Stimulated activated CD8-positive, alpha-beta memory T cell treated with anti-CD3 and anti-CD28 coated beads, Interleukin-15, amount 100 ng/mL, for 24 hours (primary cell): ENCODE measurements around the gene LUC7L2.
"Not testable (repeated sequence)": the region's sequence is repeated elsewhere in the genome, so short reads cannot be mapped to it uniquely, and the experiment has no call there.

Source experiments
- DNase-seq: peaks from one replicate; pipeline ENCODE4 v3.0.0-alpha.2; 2020; ENCODE audit warnings: low read depth

LUC7L2 gene

DNA sequence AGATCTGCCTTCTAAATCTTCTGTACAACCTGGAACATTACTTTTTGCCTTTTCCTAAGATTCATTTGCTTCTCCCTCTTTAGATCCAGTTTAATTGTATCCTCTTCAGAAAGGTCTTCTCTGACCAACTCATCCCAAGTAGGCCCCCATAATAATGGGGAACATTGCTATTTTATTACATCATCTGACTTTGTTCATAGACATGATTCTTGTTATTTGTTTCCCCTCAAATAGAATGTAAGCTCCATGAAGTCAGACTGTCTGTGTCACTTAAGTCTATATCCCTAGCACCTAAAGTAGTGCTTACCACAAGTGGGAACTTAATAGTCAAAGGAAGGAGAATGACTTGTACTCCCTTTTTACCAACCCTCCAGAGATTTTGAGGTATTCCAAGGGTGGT lies 37.5 kb downstream of the LUC7L2 start:
- DNase-seq = no peak

GRCh38 chr7:139403601-139404000 lies 43.9 kb downstream of the LUC7L2 start:
- no peak for DNase-seq

DNA sequence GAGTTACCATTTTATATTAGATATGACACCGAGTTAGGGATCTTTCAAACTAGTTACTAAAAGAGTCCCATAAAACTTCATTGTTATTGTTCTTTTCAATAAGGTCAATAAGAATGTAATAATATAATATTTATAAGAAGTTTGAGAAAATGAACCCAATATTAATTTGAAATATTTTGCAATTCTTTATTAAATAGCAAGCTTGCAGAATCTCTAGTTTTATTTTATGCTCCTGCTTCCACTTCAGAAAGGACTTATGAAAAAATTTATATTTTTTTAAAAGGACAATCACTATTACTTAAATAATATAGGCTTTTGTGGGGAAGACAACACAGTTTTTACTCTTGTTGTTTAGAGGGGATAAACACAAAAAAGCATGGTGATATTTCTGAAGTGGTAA lies 47.9 kb downstream of the LUC7L2 start:
- DNase-seq = no peak

GRCh38 chr7:139414743-139415402 lies 55.2 kb downstream of the LUC7L2 start:
- DNase-seq = not testable (repeated sequence)

DNA sequence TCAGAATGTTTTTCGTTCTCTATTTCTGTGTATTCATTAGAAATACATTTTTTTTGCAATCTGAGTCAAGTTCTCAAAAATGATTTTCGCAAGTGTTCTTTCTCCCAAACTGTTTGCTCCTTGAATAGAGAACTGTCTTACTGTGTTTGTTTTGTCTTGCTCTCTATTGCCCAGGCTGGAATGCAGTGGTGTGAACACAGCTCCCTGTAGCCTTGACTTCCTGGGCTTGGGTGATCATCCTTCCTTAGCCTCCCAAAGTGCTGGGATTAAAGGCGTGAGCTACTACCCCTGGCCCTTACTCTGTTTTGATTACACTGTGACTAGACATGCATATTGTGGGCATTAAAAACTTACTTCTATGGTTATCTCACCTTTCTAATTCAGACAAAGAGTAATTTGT lies 56.7 kb downstream of the LUC7L2 start:
- DNase-seq = no peak

DNA sequence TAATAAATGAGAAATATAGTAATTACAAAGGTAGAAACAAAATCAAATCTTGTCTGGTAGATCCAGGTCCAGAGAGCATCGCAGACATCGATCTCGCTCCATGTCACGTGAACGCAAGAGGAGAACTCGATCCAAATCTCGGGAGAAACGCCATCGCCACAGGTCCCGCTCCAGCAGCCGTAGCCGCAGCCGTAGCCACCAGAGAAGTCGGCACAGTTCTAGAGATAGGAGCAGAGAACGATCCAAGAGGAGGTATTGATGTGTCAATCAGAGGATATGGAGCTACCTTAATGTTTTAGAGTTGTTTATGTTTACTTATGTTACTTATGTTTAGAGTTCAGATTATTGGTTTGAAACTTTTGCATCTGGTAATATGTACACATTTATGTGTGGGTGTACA lies 57.8 kb downstream of the LUC7L2 start:
- DNase-seq = no peak

DNA sequence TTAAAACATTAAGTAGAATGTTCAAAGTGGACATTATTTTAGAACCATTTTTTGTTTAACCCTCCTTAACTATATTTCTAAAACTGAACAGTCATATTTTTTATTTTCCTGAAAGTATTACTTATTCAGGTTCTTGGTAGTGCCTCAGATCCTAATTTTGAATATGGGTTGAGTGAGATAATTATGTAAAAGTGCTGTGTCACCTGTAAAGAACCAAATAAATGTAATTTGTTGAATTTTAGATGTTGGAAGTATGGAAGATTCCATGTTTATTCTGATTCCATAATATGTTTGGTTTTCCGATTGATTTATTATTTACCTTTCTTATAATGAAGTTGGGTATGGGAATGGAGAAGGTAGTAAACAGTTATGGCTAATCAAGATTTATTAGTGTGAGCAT lies 61.4 kb downstream of the LUC7L2 start:
- no peak for DNase-seq

DNA sequence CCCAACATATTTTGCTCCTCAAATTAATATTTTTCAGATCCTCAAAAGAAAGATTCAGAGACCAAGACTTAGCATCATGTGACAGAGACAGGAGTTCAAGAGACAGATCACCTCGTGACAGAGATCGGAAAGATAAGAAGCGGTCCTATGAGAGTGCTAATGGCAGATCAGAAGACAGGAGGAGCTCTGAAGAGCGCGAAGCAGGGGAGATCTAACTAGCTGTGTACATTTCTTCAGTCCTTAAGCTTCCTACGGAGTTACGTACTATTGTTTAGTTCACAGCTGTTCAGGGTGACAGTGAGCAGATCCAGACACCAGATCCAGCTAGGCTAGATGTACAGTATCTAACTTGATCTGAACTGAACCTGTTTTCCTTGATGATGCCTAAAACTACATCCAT lies 62.4 kb downstream of the LUC7L2 start:
- no peak for DNase-seq

GRCh38 chr7:139423091-139423490 lies 63.4 kb downstream of the LUC7L2 start:
- DNase-seq = no peak

- DNase-seq = no peak
These were observed 64.3 kb downstream of the LUC7L2 start for GRCh38 chr7:139424004-139424403.

DNA sequence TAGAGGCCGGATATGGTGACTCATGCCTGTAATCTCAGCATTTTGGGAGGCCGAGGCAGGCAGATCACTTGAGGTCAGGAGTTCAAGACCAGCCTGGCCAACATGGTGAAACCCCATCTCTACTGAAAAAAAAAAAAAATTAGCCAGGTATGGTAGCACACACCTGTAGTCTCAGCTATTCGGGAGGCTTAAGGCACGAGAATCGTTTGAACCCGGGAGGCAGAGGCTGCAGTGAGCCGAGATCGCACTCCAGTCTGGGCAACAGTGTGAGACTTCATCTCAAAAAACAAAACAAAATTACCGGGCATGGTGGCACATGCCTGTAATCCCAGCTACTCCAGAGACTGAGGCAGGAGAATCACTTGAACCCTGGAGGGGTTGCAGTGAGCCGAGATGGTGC lies 66.0 kb downstream of the LUC7L2 start:
- not testable (repeated sequence) for DNase-seq

- no peak for DNase-seq
These were observed 66.7 kb downstream of the LUC7L2 start for GRCh38 chr7:139426258-139427028.

DNA sequence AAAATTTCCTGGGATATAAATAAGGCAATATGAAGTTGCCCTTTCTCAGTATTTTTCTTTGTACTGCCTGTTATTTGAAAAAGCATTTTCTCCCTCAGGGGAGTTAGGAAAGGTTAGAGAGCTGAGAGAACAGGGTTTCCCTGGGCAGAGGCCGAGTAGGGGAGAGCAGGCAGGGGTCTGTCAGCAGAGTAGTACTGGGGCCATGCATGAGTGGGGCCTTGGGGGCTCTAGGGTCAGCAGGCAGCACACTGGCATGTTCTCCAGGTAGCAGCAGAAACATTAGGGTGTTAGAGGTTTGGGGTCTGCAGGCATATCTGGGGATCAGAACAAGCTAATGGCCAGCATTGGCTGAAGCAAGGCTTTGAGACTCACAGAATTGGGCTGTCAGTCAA lies 67.3 kb downstream of the LUC7L2 start:
- DNase-seq = no peak

- no peak for DNase-seq
These were observed 68.1 kb downstream of the LUC7L2 start for GRCh38 chr7:139427788-139428187.

GRCh38 chr7:139429735-139430134 lies 70.0 kb downstream of the LUC7L2 start:
- DNase-seq = not testable (repeated sequence)

DNA sequence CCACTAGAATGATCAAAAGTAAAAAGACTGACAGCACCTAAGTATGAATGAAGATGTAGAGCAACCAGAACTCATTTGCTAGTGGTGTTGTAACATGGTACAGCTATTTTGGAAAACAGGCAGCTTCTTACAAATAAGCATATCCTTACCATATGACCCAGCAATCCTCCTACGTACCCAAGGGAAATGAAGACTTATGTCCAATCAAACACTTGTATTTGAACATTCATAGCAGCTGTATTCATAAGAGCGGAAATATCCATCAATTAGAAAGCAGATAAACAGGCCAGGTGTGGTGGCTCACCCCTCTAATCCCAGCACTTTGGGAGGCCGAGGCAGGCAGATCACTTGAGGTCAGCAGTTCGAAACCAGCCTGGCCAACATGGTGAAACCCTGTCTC lies 70.7 kb downstream of the LUC7L2 start:
- no peak for DNase-seq

- no peak for DNase-seq
These were observed 71.3 kb downstream of the LUC7L2 start for GRCh38 chr7:139431010-139431409.

DNA sequence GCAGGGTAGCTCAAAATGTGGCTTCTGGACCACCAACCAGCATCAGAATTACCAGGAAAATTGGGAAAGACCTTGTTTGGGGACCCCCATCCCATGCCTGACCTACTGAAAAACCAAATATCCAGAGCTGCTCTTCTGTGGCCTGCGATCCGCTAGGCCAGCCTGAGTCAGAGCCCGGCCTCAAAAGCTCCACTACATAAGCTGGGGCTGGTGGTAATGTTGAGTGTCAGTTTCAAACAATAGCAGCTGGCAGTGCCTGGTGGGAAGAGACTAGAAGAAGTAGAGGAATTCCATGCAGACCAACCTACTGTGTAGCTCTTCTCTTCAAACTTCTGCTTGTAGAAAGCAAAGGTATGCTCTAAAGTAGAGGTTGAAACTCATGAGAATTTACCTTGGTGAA lies 71.8 kb downstream of the LUC7L2 start:
- no peak for DNase-seq

GRCh38 chr7:139436806-139437205 lies 77.1 kb downstream of the LUC7L2 start:
- no peak for DNase-seq

- no peak for DNase-seq
These were observed 79.7 kb downstream of the LUC7L2 start for GRCh38 chr7:139439375-139439774.

GRCh38 chr7:139441961-139442360 lies 82.3 kb downstream of the LUC7L2 start:
- DNase-seq = no peak

DNA sequence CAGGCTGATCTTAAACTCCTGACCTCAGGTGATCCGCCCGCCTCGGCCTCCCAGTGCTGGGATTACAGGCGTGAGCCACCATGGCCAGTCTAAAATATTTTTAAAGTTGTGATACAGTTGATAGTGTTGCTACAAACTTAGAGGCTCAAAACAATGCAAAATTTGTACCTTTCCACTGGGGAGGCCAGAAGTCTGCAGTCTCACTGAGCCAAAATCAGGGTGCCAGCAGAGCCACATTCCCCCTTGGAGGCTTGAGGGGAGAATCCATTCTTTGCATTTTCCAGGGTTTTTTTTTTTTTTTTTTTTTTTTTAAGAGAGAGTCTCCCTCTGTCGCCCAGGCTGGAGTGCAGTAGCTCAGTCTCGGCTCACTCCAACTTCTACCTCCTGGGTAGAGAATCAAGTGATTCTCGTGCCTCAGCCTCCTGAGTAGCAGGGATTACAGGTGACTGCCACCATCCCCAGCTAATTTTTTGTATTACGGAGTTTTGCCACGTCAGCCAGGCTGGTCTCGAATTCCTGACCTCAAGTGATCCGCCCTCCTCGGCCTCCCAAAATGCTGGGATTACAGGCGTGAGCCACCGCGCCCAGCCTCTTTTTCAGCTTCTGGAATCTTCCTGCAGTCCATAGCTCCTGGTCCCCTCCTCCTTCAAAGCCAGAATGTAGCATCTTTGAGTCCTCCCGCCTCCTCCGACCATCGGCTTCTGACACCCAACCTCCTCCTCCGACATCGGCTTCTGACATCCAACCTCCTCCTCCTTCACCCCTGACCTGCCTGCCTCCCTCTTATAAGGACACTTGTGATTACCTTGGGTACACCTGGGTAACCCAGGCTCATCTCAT lies 86.6 kb downstream of the LUC7L2 start:
- no peak for DNase-seq

DNA sequence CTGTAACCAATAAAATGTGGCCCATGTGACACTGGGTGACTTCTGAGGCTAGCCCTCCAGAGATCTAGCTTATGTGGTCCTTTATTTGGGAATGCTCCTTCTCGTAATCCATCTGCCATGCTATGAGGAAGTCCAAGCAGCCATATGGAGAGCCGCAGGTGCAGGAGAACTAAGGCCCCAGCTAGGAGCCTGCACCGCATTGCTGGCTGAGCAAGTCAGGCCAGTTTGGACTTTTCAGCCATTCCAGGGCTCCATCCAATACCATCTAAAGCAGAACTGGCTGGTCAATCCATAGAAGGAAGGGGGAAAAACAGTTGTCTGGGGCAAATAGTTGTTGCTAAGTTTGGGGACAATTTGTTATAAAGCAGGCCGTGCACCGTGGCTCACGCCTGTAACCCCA lies 91.2 kb downstream of the LUC7L2 start:
- no peak for DNase-seq
